Measurements from ENCODE around the gene KDM8.

GRCh38 chr16:27208081-27208680 lies 4.9 kb downstream of the KDM8 start:
- TF ChIP-seq, protein P1, sequence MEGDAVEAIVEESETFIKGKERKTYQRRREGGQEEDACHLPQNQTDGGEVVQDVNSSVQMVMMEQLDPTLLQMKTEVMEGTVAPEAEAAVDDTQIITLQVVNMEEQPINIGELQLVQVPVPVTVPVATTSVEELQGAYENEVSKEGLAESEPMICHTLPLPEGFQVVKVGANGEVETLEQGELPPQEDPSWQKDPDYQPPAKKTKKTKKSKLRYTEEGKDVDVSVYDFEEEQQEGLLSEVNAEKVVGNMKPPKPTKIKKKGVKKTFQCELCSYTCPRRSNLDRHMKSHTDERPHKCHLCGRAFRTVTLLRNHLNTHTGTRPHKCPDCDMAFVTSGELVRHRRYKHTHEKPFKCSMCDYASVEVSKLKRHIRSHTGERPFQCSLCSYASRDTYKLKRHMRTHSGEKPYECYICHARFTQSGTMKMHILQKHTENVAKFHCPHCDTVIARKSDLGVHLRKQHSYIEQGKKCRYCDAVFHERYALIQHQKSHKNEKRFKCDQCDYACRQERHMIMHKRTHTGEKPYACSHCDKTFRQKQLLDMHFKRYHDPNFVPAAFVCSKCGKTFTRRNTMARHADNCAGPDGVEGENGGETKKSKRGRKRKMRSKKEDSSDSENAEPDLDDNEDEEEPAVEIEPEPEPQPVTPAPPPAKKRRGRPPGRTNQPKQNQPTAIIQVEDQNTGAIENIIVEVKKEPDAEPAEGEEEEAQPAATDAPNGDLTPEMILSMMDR (conservative IDR thresholded peaks at IDR 0.05; ENCODE audit: low read depth, low read length) = no peak
- TF ChIP-seq EZH2 (IDR thresholded peaks at IDR 0.05; ENCODE audit: low read length, unreplicated experiment) = no peak
